Kidney (tissue), 14 donors: ENCODE results near the gene GGA2. TPM values are rescaled to one million over a fixed set of nuclear protein-coding genes. Genes with fewer than 3 reads are reported as not detected.

Experiments
- DNase-seq, 5 donors: peaks; one replicate each; pipeline ENCODE4 v3.0.0-alpha.2; 2013 to 2020
- FAIRE-seq: peaks from 2 replicates; lab custom pipeline; 2012; peaks lifted over from hg19 to GRCh38; lab: Jason Lieb, UNC
- H3K27ac ChIP-seq, 2 donors: one replicate each; pipeline ENCODE4 v1.7.0; 2013; ENCODE audit warnings: low read depth in 2 of 2, low read length in 2 of 2, inconsistent platforms in 1 of 2
- H3K27me3 ChIP-seq: one replicate; pipeline ENCODE4 v1.7.1; 2013; ENCODE audit warnings: low read length, inconsistent platforms; ENCODE audit not compliant: control insufficient read depth, insufficient read depth
- H3K36me3 ChIP-seq, 3 donors: one replicate each; pipeline versions ENCODE4 v1.7.0 to v1.7.1; 2013; ENCODE audit warnings: low read length in 3 of 3, control low read depth in 1 of 3, inconsistent platforms in 1 of 3; ENCODE audit not compliant: insufficient read depth in 3 of 3, control insufficient read depth in 2 of 3
- H3K4me1 ChIP-seq, 3 donors: one replicate each; pipeline versions ENCODE4 v1.7.0 to v1.7.1; 2013; ENCODE audit warnings: low read length in 3 of 3, inconsistent platforms in 1 of 3, low read depth in 1 of 3; ENCODE audit not compliant: control insufficient read depth in 2 of 3, insufficient read depth in 2 of 3
- H3K4me3 ChIP-seq, 3 donors: one replicate each; pipeline versions ENCODE4 v1.7.0 to v1.8.1; 2013; ENCODE audit warnings: low read length in 3 of 3, control low read depth in 1 of 3, inconsistent platforms in 1 of 3
- H3K9ac ChIP-seq, 3 donors: one replicate each; pipeline versions ENCODE4 v1.7.0 to v1.7.1; 2013; ENCODE audit warnings: low read length in 3 of 3, control low read depth in 1 of 3, inconsistent platforms in 1 of 3
- H3K9me3 ChIP-seq, 3 donors: one replicate each; pipeline versions ENCODE4 v1.7.0 to v1.7.1; 2013; ENCODE audit warnings: low read length in 3 of 3, control low read depth in 1 of 3, inconsistent platforms in 1 of 3; ENCODE audit not compliant: control insufficient read depth in 2 of 3, insufficient read depth in 1 of 3
- CTCF ChIP-seq: IDR thresholded peaks from 3 replicates; pipeline ENCODE4 v1.5.1; 2012; ENCODE audit warnings: mild to moderate bottlenecking, moderate library complexity, borderline replicate concordance; ENCODE audit not compliant: insufficient read depth; ENCODE audit errors: extremely low read depth
- intact Hi-C: fragments of 100-400 bp; cut with DNase I; formaldehyde crosslinking; loops from one replicate; pipeline ENCODE4 v1.11.1; 2022
- polyA plus RNA-seq: library from polyadenylated mRNA; stranded (reverse); fragments of 350-450 nt; fragmentation: Illumina TruSeq; extraction: RNeasy Lipid Tissue Mini Kit (QIAGEN cat#74804); gene quantifications from one replicate; pipeline ENCODE4 v1.2.3, GENCODE V29; 2014; ENCODE audit warnings: low read depth, low replicate concordance; ENCODE audit not compliant: insufficient read depth
- total RNA-seq: library from RNA; stranded (reverse); fragmentation: NEBNext Ultra II Directional; extraction: Animal tissue kit (Norgen Biotek cat#: 25700); gene quantifications from one replicate; pipeline ENCODE4 v1.2.1, GENCODE V29; 2021
- donor health status: control.
- donor health status: control.
- donor health status: control.
- donor health status: control.
- donor health status: control.
- donor health status: DM: yes; HTN: yes; CAD: no.
- donor health status: Normal renal cell carcinoma (clear cell type).

The GGA2 gene
- total and polyA plus RNA-seq, 2 donors from 2014 or later = 43.5 to 79.9 TPM

- Histone ChIP-seq H3K9me3 (no peaks in the 10 kb centered on the region), H3K9ac (peak overlapping the region in 1 of 3 donors; percentile 7), H3K27me3 (no peaks in the 10 kb centered on the region), H3K36me3 (no peaks in the 10 kb centered on the region), H3K4me1 (peaks cover 0 to 47% (median 23%) of the 10 kb centered on the region in 3 donors), H3K4me3 (peak overlapping the region in 1 of 3 donors; percentile 33), H3K27ac (peak overlapping the region in 1 of 2 donors; percentile 5)
- TF ChIP-seq CTCF = no peak
- no peak for FAIRE-seq
- intact Hi-C loops = no loop called here
- DNase-seq = no peak
These were observed 3.7 kb downstream of the GGA2 start for GRCh38 chr16:23506606-23506994.

DNA sequence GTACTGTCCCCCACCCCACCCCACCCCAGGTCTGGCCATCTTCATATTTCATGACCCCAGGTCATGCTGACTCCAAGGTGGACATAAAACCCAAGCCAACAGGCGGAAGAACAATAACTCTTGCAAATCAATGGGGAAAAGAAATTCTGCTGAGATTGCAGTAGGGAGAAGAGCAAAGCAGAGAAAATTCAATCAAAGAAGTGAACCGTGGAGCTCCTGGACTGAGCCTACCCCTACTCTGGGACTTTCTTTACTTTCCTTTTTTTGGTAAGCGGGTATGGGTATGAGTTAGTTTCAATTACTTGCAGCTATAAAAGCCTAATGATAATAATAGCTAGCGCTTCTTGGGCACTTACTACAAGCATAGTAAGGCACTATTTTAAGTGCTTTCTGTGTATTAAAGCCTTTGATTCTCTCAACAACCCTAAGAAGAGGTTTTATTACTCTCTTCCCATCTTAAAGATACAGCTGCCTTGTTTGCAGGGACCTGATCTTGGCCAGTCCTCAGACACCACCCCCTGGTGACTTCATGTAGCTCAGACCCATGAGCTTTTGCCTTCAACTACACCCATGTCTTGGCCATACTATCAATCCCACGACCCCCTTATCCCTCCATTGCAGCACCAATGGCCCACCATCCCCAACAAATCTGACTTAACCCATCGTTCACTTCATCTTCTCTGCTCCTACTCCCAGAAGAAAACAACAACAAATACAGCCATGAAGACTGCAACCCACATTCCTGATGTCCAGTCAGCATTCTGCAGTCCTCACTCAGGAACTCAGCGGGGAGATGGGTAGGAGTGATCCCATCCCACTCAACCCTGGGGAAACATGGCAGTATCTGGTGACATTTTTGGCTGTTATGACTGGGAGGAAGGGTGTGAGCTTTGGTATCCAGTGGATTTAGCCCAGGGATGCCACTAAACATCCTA, 4.4 kb downstream of the GGA2 start:
- Histone ChIP-seq H3K4me3 (peak overlapping the region in 1 of 3 donors; percentile 33), H3K9me3 (no peaks in the 10 kb centered on the region), H3K27ac (peak overlapping the region in 1 of 2 donors; percentile 5), H3K9ac (peak overlapping the region in 1 of 3 donors; percentile 7), H3K27me3 (no peaks in the 10 kb centered on the region), H3K36me3 (peaks cover 0 to under 1% (median 0%) of the 10 kb centered on the region in 3 donors), H3K4me1 (peaks cover 0 to 50% (median 23%) of the 10 kb centered on the region in 3 donors)
- intact Hi-C loops = no loop called here
- TF ChIP-seq CTCF = no peak
- peak in 1 of 5 donors; percentile 20 for DNase-seq
- FAIRE-seq = no peak

GRCh38 chr16:23505180-23505665, 5.1 kb downstream of the GGA2 start:
- H3K4me3 ChIP-seq = peak overlapping the region in 2 of 3 donors; percentile 14 to 26
- peaks cover 0 to 51% (median 23%) of the 10 kb centered on the region in 3 donors for H3K4me1 ChIP-seq
- H3K27ac ChIP-seq = peak overlapping the region; percentile 25 to 77
- FAIRE-seq (no peak), DNase-seq (peak in 2 of 5 donors; percentile 7 to 25)
- H3K27me3 ChIP-seq = no peaks in the 10 kb centered on the region
- intact Hi-C loops = no loop called here
- no peak for TF ChIP-seq CTCF
- H3K36me3 ChIP-seq = peaks cover 0 to 2% (median 0%) of the 10 kb centered on the region in 3 donors
- H3K9ac ChIP-seq = peak overlapping the region in 2 of 3 donors; percentile 11 to 37
- no peaks in the 10 kb centered on the region for H3K9me3 ChIP-seq
